ENCODE measurements around the gene TOM1L2.

TOM1L2 gene

GRCh38 chr17:17899486-17899885, 72.7 kb downstream of the TOM1L2 start:
- DNase-seq (ENCODE audit: low read depth in 2 of 2): no peak

GRCh38 chr17:17898673-17899072, 73.5 kb downstream of the TOM1L2 start:
- no peak for DNase-seq (ENCODE audit: low read depth in 2 of 2)

- DNase-seq (ENCODE audit: low read depth in 2 of 2): no peak
Observed at GRCh38 chr17:17897442-17897841, 74.8 kb downstream of the TOM1L2 start.

- no peak for DNase-seq (ENCODE audit: low read depth in 2 of 2)
Observed at GRCh38 chr17:17896746-17897145, 75.5 kb downstream of the TOM1L2 start.

GRCh38 chr17:17893801-17894644, 78.2 kb downstream of the TOM1L2 start:
- DNase-seq (ENCODE audit: low read depth in 2 of 2): no peak

- no peak for DNase-seq (ENCODE audit: low read depth in 2 of 2)
Observed at GRCh38 chr17:17892731-17893130, 79.5 kb downstream of the TOM1L2 start.

- DNase-seq (ENCODE audit: low read depth in 2 of 2): no peak
Observed at GRCh38 chr17:17892009-17892408, 80.2 kb downstream of the TOM1L2 start.

GRCh38 chr17:17890773-17891759, 81.1 kb downstream of the TOM1L2 start:
- peak; percentile 6 to 23 for DNase-seq (ENCODE audit: low read depth in 2 of 2)

GRCh38 chr17:17889922-17890321, 82.3 kb downstream of the TOM1L2 start:
- no peak for DNase-seq (ENCODE audit: low read depth in 2 of 2)

- DNase-seq (ENCODE audit: low read depth in 2 of 2): no peak
Observed at GRCh38 chr17:17888821-17889220, 83.4 kb downstream of the TOM1L2 start.

- no peak for DNase-seq (ENCODE audit: low read depth in 2 of 2)
Observed at GRCh38 chr17:17888371-17888770, 83.8 kb downstream of the TOM1L2 start.

GRCh38 chr17:17887752-17888304, 84.4 kb downstream of the TOM1L2 start:
- DNase-seq (ENCODE audit: low read depth in 2 of 2): no peak

GRCh38 chr17:17886726-17887125, 85.5 kb downstream of the TOM1L2 start:
- no peak for DNase-seq (ENCODE audit: low read depth in 2 of 2)

- no peak for DNase-seq (ENCODE audit: low read depth in 2 of 2)
Observed at GRCh38 chr17:17886226-17886625, 86.0 kb downstream of the TOM1L2 start.

- no peak for DNase-seq (ENCODE audit: low read depth in 2 of 2)
Observed at GRCh38 chr17:17884391-17885357, 87.5 kb downstream of the TOM1L2 start.

- DNase-seq (ENCODE audit: low read depth in 2 of 2): no peak
Observed at GRCh38 chr17:17883801-17884200, 88.4 kb downstream of the TOM1L2 start.

GRCh38 chr17:17882082-17882581, 90.1 kb downstream of the TOM1L2 start:
- DNase-seq (ENCODE audit: low read depth in 2 of 2): no peak

GRCh38 chr17:17880577-17881196, 91.5 kb downstream of the TOM1L2 start:
- no peak for DNase-seq (ENCODE audit: low read depth in 2 of 2)

- DNase-seq (ENCODE audit: low read depth in 2 of 2): no peak
Observed at GRCh38 chr17:17877529-17878358, 94.5 kb downstream of the TOM1L2 start.
